Measurements from ENCODE around the gene PLA2G4A. TPM values are rescaled to one million over a fixed set of nuclear protein-coding genes. Genes with fewer than 3 reads are reported as not detected.

The PLA2G4A gene
- total RNA-seq, 1 experiment from 2014 or later = 0.39 TPM

DNA sequence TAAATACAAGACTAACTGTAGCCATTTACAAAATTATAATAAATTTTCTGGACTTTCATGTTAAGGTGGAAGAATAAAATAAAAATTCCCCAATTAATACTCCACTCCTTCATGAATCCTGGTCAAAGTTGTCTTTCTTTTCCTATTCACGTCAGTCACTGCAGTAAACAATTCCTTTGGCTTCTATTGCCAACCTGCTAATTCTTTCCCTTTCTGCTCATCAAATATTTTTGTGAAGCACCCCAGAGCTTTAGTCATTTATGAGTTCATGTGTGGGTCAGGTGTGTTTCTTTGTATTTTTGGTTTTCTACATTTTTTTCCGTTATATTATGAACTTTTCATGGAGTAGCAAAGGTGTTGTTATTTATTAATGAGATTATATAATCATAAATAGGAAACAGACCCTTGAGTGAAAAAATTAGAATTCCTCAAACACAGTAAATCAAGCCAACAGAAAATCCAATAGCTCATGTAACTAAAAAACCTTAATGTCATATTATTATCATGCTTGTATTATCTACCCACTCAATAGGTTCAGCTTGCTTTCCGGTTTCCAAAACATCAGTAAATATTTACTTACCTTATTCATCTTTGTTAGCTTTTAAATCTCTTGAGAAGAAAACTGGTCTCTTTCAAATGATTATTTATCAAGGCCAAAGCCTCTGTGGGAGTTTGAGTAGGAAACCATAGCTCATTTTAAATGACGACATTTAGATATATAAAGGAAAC, 29.6 kb upstream of the PLA2G4A start:
- H3K27ac Mint-ChIP-seq = no peak overlapping the region
- Histone ChIP-seq H3K4ac (ENCODE audit: low read depth, low read length) (no peak overlapping the region), H2BK20ac (ENCODE audit: low read depth, low read length, poor library complexity, severe bottlenecking) (no peak overlapping the region), H3K23me2 (ENCODE audit: insufficient read length, low read depth, low read length, poor library complexity, severe bottlenecking) (no peaks in the 10 kb centered on the region), H3K14ac (ENCODE audit: insufficient read depth, low read length) (no peak overlapping the region), H3K79me2 (ENCODE audit: insufficient read depth, low read length) (no peaks in the 10 kb centered on the region), H4K8ac (replicated peaks; ENCODE audit: insufficient read length, low read depth, low read length) (no peak overlapping the region), H3K23ac (ENCODE audit: insufficient read length, low read depth, low read length) (no peak overlapping the region), H2AFZ (ENCODE audit: low read length) (no peak overlapping the region), H2BK12ac (ENCODE audit: insufficient read length, low read depth, low read length) (no peak overlapping the region), H4K20me1 (ENCODE audit: control insufficient read depth, insufficient read depth, insufficient read length) (no peaks in the 10 kb centered on the region), H2BK5ac (ENCODE audit: insufficient read length, low read length) (no peak overlapping the region), H3K9me3 (ENCODE audit: control insufficient read depth, low read depth, low read length) (no peaks in the 10 kb centered on the region), H2BK120ac (ENCODE audit: low read depth, low read length, poor library complexity, severe bottlenecking) (no peak overlapping the region), H3K4me1 (ENCODE audit: insufficient read depth, low read length) (no peaks in the 10 kb centered on the region), H3K27ac (ENCODE audit: insufficient read length, low read depth, low read length) (no peak overlapping the region), H2AK5ac (ENCODE audit: insufficient read length, low read length) (no peak overlapping the region), H3K79me1 (ENCODE audit: insufficient read depth, low read depth, low read length, poor library complexity, severe bottlenecking) (no peaks in the 10 kb centered on the region), H2BK15ac (ENCODE audit: low read depth, low read length) (no peak overlapping the region), H4K91ac (ENCODE audit: insufficient read length, low read depth, low read length) (no peak overlapping the region), H3K4me2 (ENCODE audit: insufficient read depth, insufficient read length, low read length) (no peak overlapping the region), H3T11ph (ENCODE audit: low read length) (no peak overlapping the region), H3K27me3 (ENCODE audit: insufficient read depth, low read length) (no peaks in the 10 kb centered on the region), H4K5ac (ENCODE audit: insufficient read length, low read depth, low read length) (no peak overlapping the region), H3K18ac (ENCODE audit: insufficient read length, low read depth, low read length) (no peak overlapping the region), H3K9ac (ENCODE audit: extremely low read depth, insufficient read length, low read length) (no peak overlapping the region), H3K56ac (ENCODE audit: insufficient read length, low read depth, low read length) (no peak overlapping the region)
- no peaks in the 10 kb centered on the region for H3K4me1 Mint-ChIP-seq
- H3K4me3 Mint-ChIP-seq = no peak overlapping the region
- no peak for DNase-seq
- TF ChIP-seq, protein P1, sequence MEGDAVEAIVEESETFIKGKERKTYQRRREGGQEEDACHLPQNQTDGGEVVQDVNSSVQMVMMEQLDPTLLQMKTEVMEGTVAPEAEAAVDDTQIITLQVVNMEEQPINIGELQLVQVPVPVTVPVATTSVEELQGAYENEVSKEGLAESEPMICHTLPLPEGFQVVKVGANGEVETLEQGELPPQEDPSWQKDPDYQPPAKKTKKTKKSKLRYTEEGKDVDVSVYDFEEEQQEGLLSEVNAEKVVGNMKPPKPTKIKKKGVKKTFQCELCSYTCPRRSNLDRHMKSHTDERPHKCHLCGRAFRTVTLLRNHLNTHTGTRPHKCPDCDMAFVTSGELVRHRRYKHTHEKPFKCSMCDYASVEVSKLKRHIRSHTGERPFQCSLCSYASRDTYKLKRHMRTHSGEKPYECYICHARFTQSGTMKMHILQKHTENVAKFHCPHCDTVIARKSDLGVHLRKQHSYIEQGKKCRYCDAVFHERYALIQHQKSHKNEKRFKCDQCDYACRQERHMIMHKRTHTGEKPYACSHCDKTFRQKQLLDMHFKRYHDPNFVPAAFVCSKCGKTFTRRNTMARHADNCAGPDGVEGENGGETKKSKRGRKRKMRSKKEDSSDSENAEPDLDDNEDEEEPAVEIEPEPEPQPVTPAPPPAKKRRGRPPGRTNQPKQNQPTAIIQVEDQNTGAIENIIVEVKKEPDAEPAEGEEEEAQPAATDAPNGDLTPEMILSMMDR (conservative IDR thresholded peaks at IDR 0.05) = no peak
- no peaks in the 10 kb centered on the region for H3K9me3 Mint-ChIP-seq
- no peaks in the 10 kb centered on the region for H3K27me3 Mint-ChIP-seq (ENCODE audit: low read depth)
- WGBS (ENCODE audit: extremely low coverage, insufficient read length, low lambda C conversion rate) = no CpG with 5 or more reads among the region's 4 CpGs
- no peaks in the 10 kb centered on the region for H3K36me3 Mint-ChIP-seq (ENCODE audit: insufficient read depth in 1 of 3, low read depth in 3 of 3)
